ENCODE data around the gene LRRC23.
"Not testable (repeated sequence)": the region's sequence is repeated elsewhere in the genome, so short reads cannot be mapped to it uniquely, and the experiment has no call there.

The LRRC23 gene

GRCh38 chr12:6902448-6902847, 2.2 kb upstream of the LRRC23 start:
- DNase-seq (ENCODE audit: low read depth) = no peak

GRCh38 chr12:6903722-6904121, 900 bp upstream of the LRRC23 start:
- DNase-seq (ENCODE audit: low read depth) = no peak

GRCh38 chr12:6905414-6906040, 905 bp downstream of the LRRC23 start:
- DNase-seq (ENCODE audit: low read depth) = no peak

GRCh38 chr12:6908141-6908540, 3.5 kb downstream of the LRRC23 start:
- not testable (repeated sequence) for DNase-seq (ENCODE audit: low read depth)

GRCh38 chr12:6909421-6910145, 5.0 kb downstream of the LRRC23 start:
- no peak for DNase-seq (ENCODE audit: low read depth)

- no peak for DNase-seq (ENCODE audit: low read depth)
Observed at GRCh38 chr12:6912164-6912935, 7.7 kb downstream of the LRRC23 start.

- no peak for DNase-seq (ENCODE audit: low read depth)
Observed at GRCh38 chr12:6914246-6914946, 9.8 kb downstream of the LRRC23 start, which contains the start of gene ENO2. TSS of gene ENO2 (plus strand) at chr12:6914580. CDS start at chr12:6915833, 1,253 bp downstream.

GRCh38 chr12:6914947-6915788, 10.5 kb downstream of the LRRC23 start:
- no peak for DNase-seq (ENCODE audit: low read depth)

- no peak for DNase-seq (ENCODE audit: low read depth)
Observed at GRCh38 chr12:6915789-6916285, 11.2 kb downstream of the LRRC23 start.

GRCh38 chr12:6916426-6917200, 12.0 kb downstream of the LRRC23 start:
- no peak for DNase-seq (ENCODE audit: low read depth)

- DNase-seq (ENCODE audit: low read depth) = no peak
Observed at GRCh38 chr12:6917491-6918231, 13.0 kb downstream of the LRRC23 start.

- DNase-seq (ENCODE audit: low read depth) = no peak
Observed at GRCh38 chr12:6919588-6919987, 15.0 kb downstream of the LRRC23 start.

- DNase-seq (ENCODE audit: low read depth) = no peak
Observed at GRCh38 chr12:6921539-6921938, 16.9 kb downstream of the LRRC23 start.

GRCh38 chr12:6921996-6922946, 17.6 kb downstream of the LRRC23 start:
- DNase-seq (ENCODE audit: low read depth) = no peak

- DNase-seq (ENCODE audit: low read depth) = no peak
Observed at GRCh38 chr12:6923003-6923732, 18.5 kb downstream of the LRRC23 start.

GRCh38 chr12:6923851-6924250, 19.2 kb downstream of the LRRC23 start:
- no peak for DNase-seq (ENCODE audit: low read depth)

- DNase-seq (ENCODE audit: low read depth) = no peak
Observed at GRCh38 chr12:6925239-6925539, 20.6 kb downstream of the LRRC23 start.
